ENCODE results near the gene APPL2.

DNA sequence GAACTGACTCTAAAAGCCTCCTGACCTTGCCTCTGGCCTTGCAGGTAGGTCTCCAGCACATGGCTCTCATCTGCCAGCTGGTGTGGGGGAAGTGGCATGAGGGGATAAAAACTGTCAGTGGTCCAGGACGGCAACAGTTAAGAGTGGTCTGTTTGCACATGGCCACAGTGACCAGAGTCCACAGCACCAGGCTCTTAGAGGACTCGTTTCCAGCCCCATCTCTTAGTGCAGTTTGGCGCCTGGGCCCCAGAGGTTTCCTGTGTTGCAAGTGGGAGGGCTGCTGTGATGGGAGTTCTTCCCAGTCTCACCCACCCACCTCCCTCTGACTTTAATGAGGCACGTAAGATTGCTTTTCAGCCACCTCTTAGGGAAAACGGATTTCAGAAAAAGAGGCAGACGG is 37.0 kb downstream of the APPL2 start:
- no peak for TF ChIP-seq TAF1 (IDR thresholded peaks at IDR 0.05; ENCODE audit: low read depth)
- TF ChIP-seq, protein P1, sequence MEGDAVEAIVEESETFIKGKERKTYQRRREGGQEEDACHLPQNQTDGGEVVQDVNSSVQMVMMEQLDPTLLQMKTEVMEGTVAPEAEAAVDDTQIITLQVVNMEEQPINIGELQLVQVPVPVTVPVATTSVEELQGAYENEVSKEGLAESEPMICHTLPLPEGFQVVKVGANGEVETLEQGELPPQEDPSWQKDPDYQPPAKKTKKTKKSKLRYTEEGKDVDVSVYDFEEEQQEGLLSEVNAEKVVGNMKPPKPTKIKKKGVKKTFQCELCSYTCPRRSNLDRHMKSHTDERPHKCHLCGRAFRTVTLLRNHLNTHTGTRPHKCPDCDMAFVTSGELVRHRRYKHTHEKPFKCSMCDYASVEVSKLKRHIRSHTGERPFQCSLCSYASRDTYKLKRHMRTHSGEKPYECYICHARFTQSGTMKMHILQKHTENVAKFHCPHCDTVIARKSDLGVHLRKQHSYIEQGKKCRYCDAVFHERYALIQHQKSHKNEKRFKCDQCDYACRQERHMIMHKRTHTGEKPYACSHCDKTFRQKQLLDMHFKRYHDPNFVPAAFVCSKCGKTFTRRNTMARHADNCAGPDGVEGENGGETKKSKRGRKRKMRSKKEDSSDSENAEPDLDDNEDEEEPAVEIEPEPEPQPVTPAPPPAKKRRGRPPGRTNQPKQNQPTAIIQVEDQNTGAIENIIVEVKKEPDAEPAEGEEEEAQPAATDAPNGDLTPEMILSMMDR (IDR thresholded peaks at IDR 0.05; ENCODE audit: poor library complexity, severe bottlenecking), result no peak
- TF ChIP-seq EZH2 (IDR thresholded peaks at IDR 0.05; ENCODE audit: borderline replicate concordance, insufficient read depth, low read length, poor library complexity, severe bottlenecking), result no peak
